HepG2 (cell line): Measurements from ENCODE around the gene BCKDHA. TPM values are rescaled to one million over a fixed set of nuclear protein-coding genes. Genes with fewer than 3 reads are reported as not detected.
A peak's percentile ranks its signal among the peaks of the same experiment; 100 is the strongest.

Experiments used
- ASH2L ChIP-seq: fragments of 300-600, 200-600 bp; sonication (generic); IDR thresholded peaks from 2 replicates; pipeline ENCODE4 v1.7.0; 2017; ENCODE audit warnings: low read depth, mild to moderate bottlenecking, moderate library complexity, mixed read lengths, low read length; ENCODE audit not compliant: insufficient read length
- JUND ChIP-seq: sonication (generic); formaldehyde crosslinking; IDR thresholded peaks from 2 replicates; pipeline ENCODE4 v1.8.0; 2022; ENCODE audit warnings: mild to moderate bottlenecking, missing genetic modification reagents
- MTA1 ChIP-seq: sonication (generic); formaldehyde crosslinking; IDR thresholded peaks from 2 replicates; pipeline ENCODE4 v1.4.0; 2020; ENCODE audit warnings: missing genetic modification reagents, mild to moderate bottlenecking, borderline replicate concordance
- REL ChIP-seq: sonication (generic); formaldehyde crosslinking; conservative IDR thresholded peaks from 2 replicates; pipeline ENCODE4 v1.8.0; 2022; ENCODE audit warnings: mild to moderate bottlenecking, missing genetic modification reagents, moderate library complexity
- THAP11 ChIP-seq: IDR thresholded peaks from 2 replicates; pipeline ENCODE4 v1.6.1; 2016; ENCODE audit warnings: missing biosample characterization, missing genetic modification reagents
- YEATS2 ChIP-seq: sonication (generic); formaldehyde crosslinking; IDR thresholded peaks from 2 replicates; pipeline ENCODE4 v1.4.0; 2020; ENCODE audit warnings: missing genetic modification reagents, borderline replicate concordance
- YEATS4 ChIP-seq: sonication (generic); formaldehyde crosslinking; IDR thresholded peaks from 2 replicates; pipeline ENCODE4 v1.4.0; 2020; ENCODE audit warnings: missing genetic modification reagents, borderline replicate concordance
- ZNF17 ChIP-seq: sonication (generic); formaldehyde crosslinking; IDR thresholded peaks from 2 replicates; pipeline ENCODE4 v1.5.0; 2020; ENCODE audit warnings: mild to moderate bottlenecking, missing genetic modification reagents
- ZNF589 ChIP-seq: sonication (generic); formaldehyde crosslinking; conservative IDR thresholded peaks from 2 replicates; pipeline ENCODE4 v1.8.0; 2022; ENCODE audit warnings: mild to moderate bottlenecking, moderate library complexity, missing genetic modification reagents
- ZSCAN21 ChIP-seq: sonication (generic); formaldehyde crosslinking; IDR thresholded peaks from 2 replicates; pipeline ENCODE4 v1.8.0; 2022; ENCODE audit warnings: mild to moderate bottlenecking, missing genetic modification reagents, moderate library complexity, borderline replicate concordance
- ZSCAN31 ChIP-seq: sonication (generic); formaldehyde crosslinking; IDR thresholded peaks from 2 replicates; pipeline ENCODE4 v1.5.0; 2020; ENCODE audit warnings: low read depth, mild to moderate bottlenecking, missing genetic modification reagents
- polyA plus RNA-seq, 8 experiments: library from polyadenylated mRNA; depleted of rRNA in 3 of 8; stranded (reverse) in 7 of 8; unstranded in 1 of 8; fragments of >200 nt; fragmentation: Illumina TruSeq in 4 of 8; extraction: Trizol in 4 of 8; gene quantifications; 2 replicates each; pipeline versions ENCODE4 v1.2.1 to v1.2.3, GENCODE V29; 2011 to 2016; ENCODE audit warnings: low read depth in 4 of 8, missing spikeins in 1 of 8, mixed read lengths in 1 of 8; ENCODE audit not compliant: insufficient read depth in 1 of 8
- total RNA-seq, 5 experiments: library from RNA; depleted of rRNA; stranded (reverse); fragments of >200 nt; fragmentation: Illumina TruSeq; extraction: Trizol; gene quantifications; 2 replicates each; pipeline ENCODE4 v1.2.3, GENCODE V29; 2016; ENCODE audit warnings: low read depth in 1 of 5
- TF ChIP-seq, protein P1 (sequence below): IDR thresholded peaks from 2 replicates; pipeline ENCODE4 v1.6.1; 2016; ENCODE audit warnings: missing compliant biosample characterization, missing genetic modification reagents, borderline replicate concordance
- TF ChIP-seq, protein P2 (sequence below): sonication (generic); formaldehyde crosslinking; IDR thresholded peaks from 2 replicates; pipeline ENCODE4 v1.4.0; 2020; ENCODE audit warnings: low read depth, mild to moderate bottlenecking, missing genetic modification reagents
- TF ChIP-seq, protein P3 (sequence below): sonication (generic); formaldehyde crosslinking; conservative IDR thresholded peaks from 2 replicates; pipeline ENCODE4 v1.4.0; 2020; ENCODE audit warnings: mild to moderate bottlenecking, missing genetic modification reagents, moderate library complexity
- TF ChIP-seq, protein P4 (sequence below): sonication (generic); formaldehyde crosslinking; IDR thresholded peaks from 2 replicates; pipeline ENCODE4 v1.9.0; 2022; ENCODE audit warnings: missing genetic modification reagents, mild to moderate bottlenecking, borderline replicate concordance
- TF ChIP-seq, protein P5 (sequence below): sonication (generic); formaldehyde crosslinking; IDR thresholded peaks from 2 replicates; pipeline ENCODE4 v1.4.0; 2020; ENCODE audit warnings: missing genetic modification reagents
- TF ChIP-seq, protein P6 (sequence below): IDR thresholded peaks from 2 replicates; pipeline ENCODE4 v1.6.1; 2016; ENCODE audit warnings: mild to moderate bottlenecking, missing biosample characterization, missing genetic modification reagents

BCKDHA gene
- total and polyA plus RNA-seq, 2 of the 13 experiments (the other 11 are each of a cell fraction or from before 2014, with no cell fraction given): 11.8 to 31.5 TPM

DNA sequence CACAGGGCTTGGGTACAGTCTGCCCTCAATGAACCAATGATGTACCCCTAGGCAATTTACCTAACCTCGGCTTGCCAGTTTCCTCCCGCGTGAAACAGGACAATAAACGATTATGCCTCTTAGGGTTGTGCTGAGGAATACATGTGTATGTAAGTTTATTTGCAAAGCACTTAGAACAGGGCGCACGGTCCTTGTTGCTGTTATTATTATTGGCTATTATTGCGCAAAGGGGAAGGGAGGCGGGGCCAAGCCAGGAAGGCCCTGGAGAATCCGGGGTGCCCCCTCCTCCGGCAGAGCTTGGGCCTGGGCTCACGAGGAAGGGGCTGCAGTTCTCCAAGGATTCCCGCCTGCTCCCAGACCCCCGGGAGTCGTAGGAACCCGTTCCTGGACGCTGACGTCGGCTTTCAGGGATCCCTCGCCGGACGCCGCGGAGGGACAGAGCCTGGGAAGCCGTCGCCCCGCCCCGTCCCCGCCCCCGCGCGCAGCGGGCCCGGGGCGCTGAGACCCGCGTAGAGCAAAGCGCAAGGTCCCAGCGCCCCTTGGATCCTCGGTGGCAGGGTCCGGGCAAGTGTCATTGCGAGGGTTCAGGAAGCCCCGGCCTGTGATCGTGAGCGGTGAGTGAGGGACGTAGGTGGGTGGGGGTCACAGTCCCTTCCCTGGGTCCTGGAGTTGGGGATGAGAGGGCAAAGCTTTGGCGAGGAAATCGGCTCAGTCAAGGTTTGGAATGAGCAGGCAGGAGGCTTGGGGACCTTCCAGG, 21.2 kb upstream of the BCKDHA start, which contains the start of gene TMEM91 (continued):
- TF ChIP-seq REL (CRISPR knock-in tag) (0 out of 2 replicates have a peak, but pooled peaks have one; percentile 3), ZSCAN31 (CRISPR knock-in tag) (0 out of 2 replicates have a peak, but pooled peaks have one; percentile 29), ASH2L (peak; percentile 27), MTA1 (peak; percentile 15; the same call in 1 of the 2 replicates), YEATS4 (peak; percentile 58; the same call in 1 of the 2 replicates), JUND (CRISPR knock-in tag) (peak; percentile 23; the same call in 1 of the 2 replicates), ZNF17 (CRISPR knock-in tag) (no peak), ZNF589 (CRISPR knock-in tag) (no peak), YEATS2 (CRISPR knock-in tag) (peak; percentile 29; the same call in 1 of the 2 replicates), THAP11 (CRISPR knock-in tag) (peak; percentile 41; the same call in 1 of the 2 replicates), ZSCAN21 (no peak; the same call in 1 of the 2 replicates)
- TF ChIP-seq, protein P1, sequence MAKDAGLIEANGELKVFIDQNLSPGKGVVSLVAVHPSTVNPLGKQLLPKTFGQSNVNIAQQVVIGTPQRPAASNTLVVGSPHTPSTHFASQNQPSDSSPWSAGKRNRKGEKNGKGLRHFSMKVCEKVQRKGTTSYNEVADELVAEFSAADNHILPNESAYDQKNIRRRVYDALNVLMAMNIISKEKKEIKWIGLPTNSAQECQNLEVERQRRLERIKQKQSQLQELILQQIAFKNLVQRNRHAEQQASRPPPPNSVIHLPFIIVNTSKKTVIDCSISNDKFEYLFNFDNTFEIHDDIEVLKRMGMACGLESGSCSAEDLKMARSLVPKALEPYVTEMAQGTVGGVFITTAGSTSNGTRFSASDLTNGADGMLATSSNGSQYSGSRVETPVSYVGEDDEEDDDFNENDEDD (CRISPR knock-in tag): no peak
- TF ChIP-seq, protein P2, sequence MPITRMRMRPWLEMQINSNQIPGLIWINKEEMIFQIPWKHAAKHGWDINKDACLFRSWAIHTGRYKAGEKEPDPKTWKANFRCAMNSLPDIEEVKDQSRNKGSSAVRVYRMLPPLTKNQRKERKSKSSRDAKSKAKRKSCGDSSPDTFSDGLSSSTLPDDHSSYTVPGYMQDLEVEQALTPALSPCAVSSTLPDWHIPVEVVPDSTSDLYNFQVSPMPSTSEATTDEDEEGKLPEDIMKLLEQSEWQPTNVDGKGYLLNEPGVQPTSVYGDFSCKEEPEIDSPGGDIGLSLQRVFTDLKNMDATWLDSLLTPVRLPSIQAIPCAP: no peak
- TF ChIP-seq, protein P3, sequence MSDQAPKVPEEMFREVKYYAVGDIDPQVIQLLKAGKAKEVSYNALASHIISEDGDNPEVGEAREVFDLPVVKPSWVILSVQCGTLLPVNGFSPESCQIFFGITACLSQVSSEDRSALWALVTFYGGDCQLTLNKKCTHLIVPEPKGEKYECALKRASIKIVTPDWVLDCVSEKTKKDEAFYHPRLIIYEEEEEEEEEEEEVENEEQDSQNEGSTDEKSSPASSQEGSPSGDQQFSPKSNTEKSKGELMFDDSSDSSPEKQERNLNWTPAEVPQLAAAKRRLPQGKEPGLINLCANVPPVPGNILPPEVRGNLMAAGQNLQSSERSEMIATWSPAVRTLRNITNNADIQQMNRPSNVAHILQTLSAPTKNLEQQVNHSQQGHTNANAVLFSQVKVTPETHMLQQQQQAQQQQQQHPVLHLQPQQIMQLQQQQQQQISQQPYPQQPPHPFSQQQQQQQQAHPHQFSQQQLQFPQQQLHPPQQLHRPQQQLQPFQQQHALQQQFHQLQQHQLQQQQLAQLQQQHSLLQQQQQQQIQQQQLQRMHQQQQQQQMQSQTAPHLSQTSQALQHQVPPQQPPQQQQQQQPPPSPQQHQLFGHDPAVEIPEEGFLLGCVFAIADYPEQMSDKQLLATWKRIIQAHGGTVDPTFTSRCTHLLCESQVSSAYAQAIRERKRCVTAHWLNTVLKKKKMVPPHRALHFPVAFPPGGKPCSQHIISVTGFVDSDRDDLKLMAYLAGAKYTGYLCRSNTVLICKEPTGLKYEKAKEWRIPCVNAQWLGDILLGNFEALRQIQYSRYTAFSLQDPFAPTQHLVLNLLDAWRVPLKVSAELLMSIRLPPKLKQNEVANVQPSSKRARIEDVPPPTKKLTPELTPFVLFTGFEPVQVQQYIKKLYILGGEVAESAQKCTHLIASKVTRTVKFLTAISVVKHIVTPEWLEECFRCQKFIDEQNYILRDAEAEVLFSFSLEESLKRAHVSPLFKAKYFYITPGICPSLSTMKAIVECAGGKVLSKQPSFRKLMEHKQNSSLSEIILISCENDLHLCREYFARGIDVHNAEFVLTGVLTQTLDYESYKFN (CRISPR knock-in tag): peak; percentile 8; the same call in 1 of the 2 replicates
- TF ChIP-seq, protein P4, sequence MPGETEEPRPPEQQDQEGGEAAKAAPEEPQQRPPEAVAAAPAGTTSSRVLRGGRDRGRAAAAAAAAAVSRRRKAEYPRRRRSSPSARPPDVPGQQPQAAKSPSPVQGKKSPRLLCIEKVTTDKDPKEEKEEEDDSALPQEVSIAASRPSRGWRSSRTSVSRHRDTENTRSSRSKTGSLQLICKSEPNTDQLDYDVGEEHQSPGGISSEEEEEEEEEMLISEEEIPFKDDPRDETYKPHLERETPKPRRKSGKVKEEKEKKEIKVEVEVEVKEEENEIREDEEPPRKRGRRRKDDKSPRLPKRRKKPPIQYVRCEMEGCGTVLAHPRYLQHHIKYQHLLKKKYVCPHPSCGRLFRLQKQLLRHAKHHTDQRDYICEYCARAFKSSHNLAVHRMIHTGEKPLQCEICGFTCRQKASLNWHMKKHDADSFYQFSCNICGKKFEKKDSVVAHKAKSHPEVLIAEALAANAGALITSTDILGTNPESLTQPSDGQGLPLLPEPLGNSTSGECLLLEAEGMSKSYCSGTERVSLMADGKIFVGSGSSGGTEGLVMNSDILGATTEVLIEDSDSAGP (CRISPR knock-in tag): peak; percentile 75; the same call in 1 of the 2 replicates
- TF ChIP-seq, protein P5, sequence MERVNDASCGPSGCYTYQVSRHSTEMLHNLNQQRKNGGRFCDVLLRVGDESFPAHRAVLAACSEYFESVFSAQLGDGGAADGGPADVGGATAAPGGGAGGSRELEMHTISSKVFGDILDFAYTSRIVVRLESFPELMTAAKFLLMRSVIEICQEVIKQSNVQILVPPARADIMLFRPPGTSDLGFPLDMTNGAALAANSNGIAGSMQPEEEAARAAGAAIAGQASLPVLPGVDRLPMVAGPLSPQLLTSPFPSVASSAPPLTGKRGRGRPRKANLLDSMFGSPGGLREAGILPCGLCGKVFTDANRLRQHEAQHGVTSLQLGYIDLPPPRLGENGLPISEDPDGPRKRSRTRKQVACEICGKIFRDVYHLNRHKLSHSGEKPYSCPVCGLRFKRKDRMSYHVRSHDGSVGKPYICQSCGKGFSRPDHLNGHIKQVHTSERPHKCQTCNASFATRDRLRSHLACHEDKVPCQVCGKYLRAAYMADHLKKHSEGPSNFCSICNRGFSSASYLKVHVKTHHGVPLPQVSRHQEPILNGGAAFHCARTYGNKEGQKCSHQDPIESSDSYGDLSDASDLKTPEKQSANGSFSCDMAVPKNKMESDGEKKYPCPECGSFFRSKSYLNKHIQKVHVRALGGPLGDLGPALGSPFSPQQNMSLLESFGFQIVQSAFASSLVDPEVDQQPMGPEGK (CRISPR knock-in tag): no peak
- TF ChIP-seq, protein P6, sequence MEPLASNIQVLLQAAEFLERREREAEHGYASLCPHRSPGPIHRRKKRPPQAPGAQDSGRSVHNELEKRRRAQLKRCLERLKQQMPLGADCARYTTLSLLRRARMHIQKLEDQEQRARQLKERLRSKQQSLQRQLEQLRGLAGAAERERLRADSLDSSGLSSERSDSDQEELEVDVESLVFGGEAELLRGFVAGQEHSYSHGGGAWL (CRISPR knock-in tag): no peak
